B cell (primary cell): ENCODE measurements around the gene OLFML2B. TPM values are rescaled to one million over a fixed set of nuclear protein-coding genes. Genes with fewer than 3 reads are reported as not detected.
"Not testable (repeated sequence)": the region's sequence is repeated elsewhere in the genome, so short reads cannot be mapped to it uniquely, and the experiment has no call there.

ENCODE experiments used
- ATAC-seq: fragments of 200-7000 bp; cut with Tn5 transposase; one replicate; pipeline ENCODE4 v1.10.0; 2021; ENCODE audit warnings: low read depth, mild to moderate bottlenecking, moderate number of reproducible peaks, moderate library complexity
- CTCF ChIA-PET: fragments of 350-600 bp; sonication (Branson Sonifier 250); formaldehyde crosslinking; loops from one replicate; lab custom pipeline; 2021; ENCODE audit warnings: antibody characterized with exemption, inconsistent platforms; lab: Charles Lee
- POLR2A ChIA-PET: fragments of 350-600 bp; sonication (Branson Sonifier 250); formaldehyde crosslinking; loops from one replicate; lab custom pipeline; 2021; ENCODE audit warnings: antibody characterized with exemption; lab: Charles Lee
- DNase-seq: peaks from one replicate; pipeline ENCODE4 v3.0.0; 2013
- H2AFZ ChIP-seq: 2 replicates; pipeline ENCODE4 v1.6.1; 2012; ENCODE audit warnings: mild to moderate bottlenecking, low read depth, low read length; ENCODE audit not compliant: insufficient read depth, poor library complexity, severe bottlenecking
- H3K27ac ChIP-seq, 2 donors: 1 replicate in 1 of 2; 2 replicates in 1 of 2; pipeline ENCODE4 v1.5.1; 2012 to 2013; ENCODE audit warnings: low read length in 2 of 2, mild to moderate bottlenecking in 2 of 2, moderate library complexity in 1 of 2
- H3K27me3 ChIP-seq, 4 experiments: fragments of 200-600 bp in 1 of 4; sonication (generic) in 1 of 4; replicated peaks in 1 of 4; 1 replicate in 2 of 4; 2 replicates in 2 of 4; pipeline versions ENCODE4 v1.6.1 to v1.7.0; 2013 to 2016; ENCODE audit warnings: low read length in 3 of 4, mild to moderate bottlenecking in 2 of 4, mixed read lengths in 1 of 4, moderate library complexity in 1 of 4; ENCODE audit not compliant: insufficient read depth in 4 of 4, control insufficient read depth in 3 of 4; ENCODE audit errors: control extremely low read depth in 1 of 4
- H3K36me3 ChIP-seq, 2 experiments: replicated peaks in 1 of 2; 1 replicate in 1 of 2; 2 replicates in 1 of 2; pipeline versions ENCODE4 v1.6.1 to v1.7.1; 2013; ENCODE audit warnings: low read length in 1 of 2; ENCODE audit not compliant: insufficient read depth in 2 of 2, control insufficient read depth in 1 of 2; ENCODE audit errors: control extremely low read depth in 1 of 2, extremely low read depth in 1 of 2
- H3K4me1 ChIP-seq, 2 donors: fragments of 200-600 bp in 1 of 2; sonication (generic) in 1 of 2; 1 replicate in 1 of 2; 2 replicates in 1 of 2; pipeline versions ENCODE4 v1.5.1 to v1.6.1; 2013 to 2017; ENCODE audit warnings: low read length in 2 of 2; ENCODE audit not compliant: control insufficient read depth in 2 of 2, insufficient read depth in 2 of 2
- H3K4me2 ChIP-seq: replicated peaks from 2 replicates; pipeline ENCODE3; 2012; ENCODE audit warnings: mild to moderate bottlenecking, low read depth, low read length; ENCODE audit not compliant: poor library complexity, severe bottlenecking
- H3K4me3 ChIP-seq, 5 experiments: fragments of 200-600 bp in 1 of 5; sonication (generic) in 1 of 5; 1 replicate in 3 of 5; 2 replicates in 2 of 5; pipeline versions ENCODE4 v1.5.1 to v1.7.0; 2011 to 2016; ENCODE audit warnings: low read length in 4 of 5, mild to moderate bottlenecking in 4 of 5, low read depth in 2 of 5, control low read depth in 1 of 5, moderate library complexity in 1 of 5; ENCODE audit not compliant: insufficient read depth in 1 of 5; ENCODE audit errors: control extremely low read depth in 1 of 5, extremely low read depth in 1 of 5
- H3K79me2 ChIP-seq: fragments of 200-600 bp; sonication (generic); one replicate; pipeline ENCODE4 v1.6.0; 2016; ENCODE audit warnings: low read length; ENCODE audit not compliant: control insufficient read depth, insufficient read depth
- H3K9ac ChIP-seq: fragments of 200-600 bp; sonication (generic); 2 replicates; pipeline ENCODE4 v1.6.1; 2017; ENCODE audit warnings: mild to moderate bottlenecking, low read length, moderate library complexity
- H3K9me3 ChIP-seq, 3 donors: one replicate each; pipeline versions ENCODE4 v1.6.1 to v1.7.1; 2013; ENCODE audit warnings: low read length in 2 of 3; ENCODE audit not compliant: control insufficient read depth in 2 of 3, insufficient read depth in 1 of 3; ENCODE audit errors: control extremely low read depth in 1 of 3
- H4K20me1 ChIP-seq: 2 replicates; pipeline ENCODE4 v1.6.0; 2012; ENCODE audit warnings: mild to moderate bottlenecking, low read length; ENCODE audit not compliant: insufficient read depth, control insufficient read depth, poor library complexity, severe bottlenecking
- H3K27ac Mint-ChIP-seq: one replicate; pipeline ENCODE4 v1.8.0; 2021; ENCODE audit warnings: mixed read lengths
- H3K27me3 Mint-ChIP-seq: one replicate; pipeline ENCODE4 v1.8.0; 2021; ENCODE audit warnings: mixed read lengths
- H3K4me1 Mint-ChIP-seq: one replicate; pipeline ENCODE4 v1.8.0; 2021; ENCODE audit warnings: mixed read lengths
- H3K4me3 Mint-ChIP-seq: one replicate; pipeline ENCODE4 v1.8.0; 2021; ENCODE audit warnings: mixed read lengths
- H3K9me3 Mint-ChIP-seq: one replicate; pipeline ENCODE4 v1.8.0; 2022; ENCODE audit warnings: mixed read lengths; ENCODE audit not compliant: insufficient read depth
- EZH2 ChIP-seq: IDR thresholded peaks from 2 replicates; pipeline ENCODE4 v1.6.1; 2012; ENCODE audit warnings: borderline replicate concordance, low read depth, mild to moderate bottlenecking, moderate library complexity, low read length; ENCODE audit not compliant: insufficient read depth, poor library complexity, severe bottlenecking
- WGBS: methylation state at CpG from one replicate; pipeline ENCODE4 v1.1.5; 2013; ENCODE audit warnings: missing lambda C conversion rate; ENCODE audit not compliant: insufficient coverage; 5-methylcytosine and 5-hydroxymethylcytosine counted together
- intact Hi-C: fragments of 100-400 bp; cut with micrococcal nuclease; formaldehyde crosslinking; loops from one replicate; pipeline ENCODE4 v1.10.0; 2022
- polyA plus RNA-seq: library from polyadenylated mRNA; depleted of rRNA; stranded (reverse); fragments of >200 nt; gene quantifications from 2 replicates; pipeline ENCODE4 v1.2.3, GENCODE V29; 2012
- total RNA-seq, 2 donors: library from RNA; stranded (reverse); fragments of 120-200 nt in 1 of 2; gene quantifications; 1 replicate in 1 of 2; 2 replicates in 1 of 2; pipeline versions ENCODE4 v1.2.3 to v1.2.4, GENCODE V29; 2013 to 2022
- TF ChIP-seq, protein P1 (sequence below): fragments of 200-600 bp; IDR thresholded peaks from one replicate; pipeline ENCODE4 v1.8.0; 2022; ENCODE audit warnings: antibody characterized with exemption, mild to moderate bottlenecking

OLFML2B gene
- total and polyA plus RNA-seq, 2 donors (not counting 1 experiment from before 2014, with no cell fraction given) = not detected

DNA sequence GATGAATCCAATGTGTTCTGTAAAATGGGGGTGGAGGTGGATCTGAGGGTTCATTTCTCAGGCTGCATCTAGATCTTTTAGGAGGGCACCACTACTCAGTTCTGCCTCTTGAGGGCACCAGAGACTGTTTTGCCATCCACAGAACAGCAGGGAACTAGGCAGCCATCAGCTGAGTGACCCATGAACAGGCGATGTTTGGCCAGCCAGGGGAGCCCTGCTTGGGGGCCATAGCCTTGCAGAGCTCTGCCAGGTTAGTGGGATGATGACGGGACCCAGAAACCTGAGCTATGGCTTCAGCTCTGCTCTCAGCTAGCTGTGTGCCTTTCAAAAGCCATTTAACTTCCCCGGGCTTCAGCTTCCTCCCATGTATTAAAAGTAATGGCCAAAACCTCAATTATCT is 32.4 kb upstream of the OLFML2B start:
- peaks cover 0 to 11% (median 4%) of the 10 kb centered on the region in 4 experiments for H3K27me3 ChIP-seq
- H3K4me1 ChIP-seq = no peaks in the 10 kb centered on the region
- WGBS = 21% methylated on average over 3 of the region's 3 CpGs
- H3K9ac ChIP-seq = no peak overlapping the region
- H3K27ac Mint-ChIP-seq = no peak overlapping the region
- H3K27ac ChIP-seq = no peak overlapping the region
- H2AFZ ChIP-seq = no peak overlapping the region
- no peaks in the 10 kb centered on the region for H3K36me3 ChIP-seq
- CTCF ChIA-PET = interaction anchor here (0.8 to 1.4 kb wide), 10 partner anchors 30 to 1259 kb away, joined by 3 to 6 read pairs (median 4); no protein-coding TSS in a partner anchor
- intact Hi-C loops = loop anchor here (1.0 to 5.0 kb wide), 4 partner anchors 336 to 791 kb away; no protein-coding TSS in a partner anchor
- peaks cover 33% of the 10 kb centered on the region for H3K27me3 Mint-ChIP-seq
- no peaks in the 10 kb centered on the region for H3K9me3 ChIP-seq
- H3K9me3 Mint-ChIP-seq = no peaks in the 10 kb centered on the region
- peak; percentile 48 for DNase-seq
- no peak overlapping the region for H3K4me3 ChIP-seq
- no peak overlapping the region for H3K4me2 ChIP-seq
- H4K20me1 ChIP-seq = no peaks in the 10 kb centered on the region
- no peaks in the 10 kb centered on the region for H3K79me2 ChIP-seq
- TF ChIP-seq EZH2 = no peak
- TF ChIP-seq, protein P1, sequence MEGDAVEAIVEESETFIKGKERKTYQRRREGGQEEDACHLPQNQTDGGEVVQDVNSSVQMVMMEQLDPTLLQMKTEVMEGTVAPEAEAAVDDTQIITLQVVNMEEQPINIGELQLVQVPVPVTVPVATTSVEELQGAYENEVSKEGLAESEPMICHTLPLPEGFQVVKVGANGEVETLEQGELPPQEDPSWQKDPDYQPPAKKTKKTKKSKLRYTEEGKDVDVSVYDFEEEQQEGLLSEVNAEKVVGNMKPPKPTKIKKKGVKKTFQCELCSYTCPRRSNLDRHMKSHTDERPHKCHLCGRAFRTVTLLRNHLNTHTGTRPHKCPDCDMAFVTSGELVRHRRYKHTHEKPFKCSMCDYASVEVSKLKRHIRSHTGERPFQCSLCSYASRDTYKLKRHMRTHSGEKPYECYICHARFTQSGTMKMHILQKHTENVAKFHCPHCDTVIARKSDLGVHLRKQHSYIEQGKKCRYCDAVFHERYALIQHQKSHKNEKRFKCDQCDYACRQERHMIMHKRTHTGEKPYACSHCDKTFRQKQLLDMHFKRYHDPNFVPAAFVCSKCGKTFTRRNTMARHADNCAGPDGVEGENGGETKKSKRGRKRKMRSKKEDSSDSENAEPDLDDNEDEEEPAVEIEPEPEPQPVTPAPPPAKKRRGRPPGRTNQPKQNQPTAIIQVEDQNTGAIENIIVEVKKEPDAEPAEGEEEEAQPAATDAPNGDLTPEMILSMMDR = peak; percentile 64
- no peaks in the 10 kb centered on the region for H3K4me1 Mint-ChIP-seq
- H3K4me3 Mint-ChIP-seq = no peak overlapping the region
- peak; percentile 43 for ATAC-seq
- POLR2A ChIA-PET = no interaction called here

DNA sequence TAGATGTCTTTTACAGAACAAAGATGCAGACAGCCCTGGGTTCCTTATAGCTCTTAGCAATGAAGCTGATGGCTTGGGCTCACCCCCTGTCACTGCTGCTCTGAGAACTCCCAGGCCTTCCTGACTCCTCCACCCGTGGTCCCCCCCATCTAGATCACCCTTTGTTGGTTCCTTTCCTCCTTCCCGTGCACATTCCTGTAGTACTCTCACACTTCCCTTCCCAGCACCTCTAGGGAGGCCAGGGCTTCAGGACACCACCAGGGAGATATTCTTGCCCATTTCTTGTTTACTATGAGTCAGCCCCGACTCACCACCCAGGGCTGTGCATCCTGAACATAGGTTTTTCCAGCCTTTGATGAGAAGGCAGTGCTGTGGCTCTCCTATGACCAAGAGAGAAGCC is 31.4 kb upstream of the OLFML2B start:
- no peaks in the 10 kb centered on the region for H3K9me3 ChIP-seq
- H3K9me3 Mint-ChIP-seq = no peaks in the 10 kb centered on the region
- no peak overlapping the region for H3K4me3 ChIP-seq
- ChIA-PET CTCF (interaction anchor here (1.1 kb wide), 1 partner anchor 1260 kb away, joined by 3 read pairs; no protein-coding TSS in a partner anchor), POLR2A (no interaction called here)
- no peak for DNase-seq
- peaks cover 28% of the 10 kb centered on the region for H3K27me3 Mint-ChIP-seq
- H3K4me1 Mint-ChIP-seq = no peaks in the 10 kb centered on the region
- H3K27ac Mint-ChIP-seq = no peak overlapping the region
- no peak overlapping the region for H3K9ac ChIP-seq
- no peak overlapping the region for H3K4me2 ChIP-seq
- H3K4me3 Mint-ChIP-seq = no peak overlapping the region
- H3K4me1 ChIP-seq = no peaks in the 10 kb centered on the region
- H3K36me3 ChIP-seq = no peaks in the 10 kb centered on the region
- 79% methylated on average over 2 of the region's 3 CpGs for WGBS
- no peaks in the 10 kb centered on the region for H4K20me1 ChIP-seq
- ATAC-seq = no peak
- intact Hi-C loops = loop anchor here (5.0 kb wide), 2 partner anchors 747 to 792 kb away; no protein-coding TSS in a partner anchor
- H3K79me2 ChIP-seq = no peaks in the 10 kb centered on the region
- TF ChIP-seq, protein P1 = no peak
- no peak for TF ChIP-seq EZH2
- H3K27me3 ChIP-seq = peaks cover 0 to 6% (median 4%) of the 10 kb centered on the region in 4 experiments
- H3K27ac ChIP-seq = no peak overlapping the region
- no peak overlapping the region for H2AFZ ChIP-seq

DNA sequence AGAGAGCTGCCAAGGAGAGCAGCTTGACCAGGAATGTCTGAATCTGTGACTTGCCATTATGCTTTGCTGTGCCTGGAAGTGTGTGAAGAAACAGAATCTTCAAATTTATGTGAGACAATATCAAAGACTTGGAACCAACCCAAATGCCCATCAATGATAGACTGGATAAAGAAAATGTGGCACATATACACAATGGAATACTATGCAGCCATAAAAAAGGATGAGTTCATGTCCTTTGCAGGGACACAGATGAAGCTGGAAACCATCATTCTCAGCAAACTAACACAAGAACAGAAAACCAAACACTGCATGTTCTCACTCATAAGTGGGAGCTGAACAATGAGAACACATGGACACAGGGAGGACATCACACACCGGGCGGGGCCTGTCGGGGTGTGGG is 30.3 kb upstream of the OLFML2B start:
- H3K4me3 ChIP-seq, POLR2A ChIA-PET, H3K27ac Mint-ChIP-seq, H3K9ac ChIP-seq, H4K20me1 ChIP-seq, CTCF ChIA-PET, H3K4me1 Mint-ChIP-seq, H3K9me3 ChIP-seq, H3K9me3 Mint-ChIP-seq, DNase-seq, H2AFZ ChIP-seq, ATAC-seq, intact Hi-C loops, H3K27ac ChIP-seq, H3K4me3 Mint-ChIP-seq, H3K4me1 ChIP-seq, H3K27me3 ChIP-seq, H3K36me3 ChIP-seq, H3K4me2 ChIP-seq, H3K79me2 ChIP-seq: not testable (repeated sequence)
- 94% methylated on average over 3 of the region's 3 CpGs for WGBS
- H3K27me3 Mint-ChIP-seq = peaks cover 23% of the 10 kb centered on the region
